Lower leg skin (tissue), 3 donors: ENCODE results near the gene KRABD2.

Source experiments
- CTCF ChIP-seq, 3 donors: fragments of 450-650 bp; IDR thresholded peaks; one replicate each; pipeline ENCODE4 v1.5.1; 2016; ENCODE audit warnings: antibody characterized with exemption in 3 of 3, mild to moderate bottlenecking in 3 of 3, moderate library complexity in 2 of 3
- POLR2A ChIP-seq, 2 donors: fragments of 450-650 bp; IDR thresholded peaks; one replicate each; pipeline ENCODE4 v1.6.1; 2016 to 2017; ENCODE audit warnings: antibody characterized with exemption in 2 of 2, mild to moderate bottlenecking in 1 of 2, moderate library complexity in 1 of 2

- TF ChIP-seq CTCF (IDR thresholded peaks at IDR 0.05), result no peak
- no peak for TF ChIP-seq POLR2A (IDR thresholded peaks at IDR 0.05)
Observed at GRCh38 chr17:8354236-8354635, 22.3 kb downstream of the KRABD2 start.
